Right lobe of liver (tissue), 4 donors: ENCODE results near the gene EPB41L4B.

Source experiments
- POLR2A ChIP-seq: fragments of 450-650 bp; IDR thresholded peaks from one replicate; pipeline ENCODE4 v1.6.1; 2017; ENCODE audit warnings: antibody characterized with exemption, mild to moderate bottlenecking
- TF ChIP-seq, protein P1 (sequence below), 4 donors: fragments of 200-600 bp in 3 of 4; fragments of 450-650 bp in 1 of 4; IDR thresholded peaks; one replicate each; pipeline versions ENCODE4 v1.5.1 to v1.8.0; 2016 to 2022; ENCODE audit warnings: antibody characterized with exemption in 4 of 4, mild to moderate bottlenecking in 2 of 4
- donor health status: DM: no; HTN: no; CAD: no.
- donor health status: DM: no; HTN: no; CAD: no.
- donor health status: DM: no; HTN: yes; CAD: no.

DNA sequence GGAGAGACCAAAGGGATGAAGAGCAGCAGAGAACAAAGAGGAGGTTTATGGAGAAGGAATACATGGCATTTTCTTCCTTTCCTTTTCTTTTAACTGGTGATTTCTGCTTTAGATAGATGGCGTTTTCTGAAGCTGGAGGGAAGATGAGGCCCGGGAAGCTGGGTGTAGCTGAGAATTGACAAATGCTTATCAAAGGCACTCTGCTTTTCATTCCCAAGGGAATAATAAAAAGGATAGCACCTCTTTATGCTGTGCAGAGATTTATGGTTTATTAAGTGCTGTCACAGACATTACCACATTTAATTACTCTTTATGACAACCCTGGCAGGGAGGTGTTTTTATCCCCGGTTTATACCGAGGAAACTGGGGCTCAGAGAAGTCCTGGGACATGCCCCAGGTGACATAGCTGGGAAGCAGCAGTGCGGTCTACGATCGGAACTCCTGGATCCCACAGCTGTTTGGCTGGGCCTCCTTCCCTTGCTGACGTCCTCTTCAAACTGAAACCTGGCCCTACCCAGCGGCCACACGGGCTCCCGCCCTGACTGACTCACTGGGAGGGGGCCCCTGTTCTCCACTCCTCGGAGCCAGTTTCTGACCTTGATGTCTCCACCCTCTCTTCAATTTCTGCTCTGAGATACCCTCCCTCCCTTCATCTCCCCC lies 8.2 kb upstream of the EPB41L4B start:
- TF ChIP-seq, protein P1, sequence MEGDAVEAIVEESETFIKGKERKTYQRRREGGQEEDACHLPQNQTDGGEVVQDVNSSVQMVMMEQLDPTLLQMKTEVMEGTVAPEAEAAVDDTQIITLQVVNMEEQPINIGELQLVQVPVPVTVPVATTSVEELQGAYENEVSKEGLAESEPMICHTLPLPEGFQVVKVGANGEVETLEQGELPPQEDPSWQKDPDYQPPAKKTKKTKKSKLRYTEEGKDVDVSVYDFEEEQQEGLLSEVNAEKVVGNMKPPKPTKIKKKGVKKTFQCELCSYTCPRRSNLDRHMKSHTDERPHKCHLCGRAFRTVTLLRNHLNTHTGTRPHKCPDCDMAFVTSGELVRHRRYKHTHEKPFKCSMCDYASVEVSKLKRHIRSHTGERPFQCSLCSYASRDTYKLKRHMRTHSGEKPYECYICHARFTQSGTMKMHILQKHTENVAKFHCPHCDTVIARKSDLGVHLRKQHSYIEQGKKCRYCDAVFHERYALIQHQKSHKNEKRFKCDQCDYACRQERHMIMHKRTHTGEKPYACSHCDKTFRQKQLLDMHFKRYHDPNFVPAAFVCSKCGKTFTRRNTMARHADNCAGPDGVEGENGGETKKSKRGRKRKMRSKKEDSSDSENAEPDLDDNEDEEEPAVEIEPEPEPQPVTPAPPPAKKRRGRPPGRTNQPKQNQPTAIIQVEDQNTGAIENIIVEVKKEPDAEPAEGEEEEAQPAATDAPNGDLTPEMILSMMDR (IDR thresholded peaks at IDR 0.05) = no peak
- TF ChIP-seq POLR2A = no peak
